HepG2 (cell line): Measurements from ENCODE around the gene TFAP2B. TPM values are rescaled to one million over a fixed set of nuclear protein-coding genes. Genes with fewer than 3 reads are reported as not detected.

Source experiments
- AHDC1 ChIP-seq: sonication (generic); formaldehyde crosslinking; IDR thresholded peaks from 2 replicates; pipeline ENCODE4 v1.5.1; 2020; ENCODE audit warnings: mild to moderate bottlenecking, missing genetic modification reagents, borderline replicate concordance
- GTF2F1 ChIP-seq: fragments of 150-350 bp; IDR thresholded peaks from 2 replicates; pipeline ENCODE4 v1.6.1; 2014; ENCODE audit warnings: low read length
- KLF16 ChIP-seq, 2 experiments: sonication (generic) in 1 of 2; formaldehyde crosslinking in 1 of 2; IDR thresholded peaks; 2 replicates each; pipeline versions ENCODE4 v1.6.1 to v1.8.0; 2016 to 2023; ENCODE audit warnings: missing genetic modification reagents in 2 of 2, missing compliant biosample characterization in 1 of 2
- NFE2L1 ChIP-seq: sonication (generic); formaldehyde crosslinking; IDR thresholded peaks from 2 replicates; pipeline ENCODE4 v1.4.0; 2020; ENCODE audit warnings: missing genetic modification reagents, mild to moderate bottlenecking, borderline replicate concordance
- TCF7L2 ChIP-seq: IDR thresholded peaks from 2 replicates; pipeline ENCODE4 v1.6.1; 2011; ENCODE audit warnings: mild to moderate bottlenecking, low read depth, low read length, moderate library complexity
- ZNF20 ChIP-seq: sonication (generic); formaldehyde crosslinking; IDR thresholded peaks from 2 replicates; pipeline ENCODE4 v1.4.0; 2020; ENCODE audit warnings: mild to moderate bottlenecking, moderate library complexity, missing genetic modification reagents
- ZNF232 ChIP-seq: sonication (generic); formaldehyde crosslinking; IDR thresholded peaks from 2 replicates; pipeline ENCODE4 v1.4.0; 2020; ENCODE audit warnings: missing genetic modification reagents, borderline replicate concordance
- ZNF354B ChIP-seq: sonication (generic); formaldehyde crosslinking; IDR thresholded peaks from 2 replicates; pipeline ENCODE4 v1.8.0; 2022; ENCODE audit warnings: mild to moderate bottlenecking, missing genetic modification reagents
- ZNF574 ChIP-seq: sonication (generic); formaldehyde crosslinking; IDR thresholded peaks from 2 replicates; pipeline ENCODE4 v1.4.0; 2020; ENCODE audit warnings: missing genetic modification reagents
- ZSCAN25 ChIP-seq: sonication (generic); formaldehyde crosslinking; IDR thresholded peaks from 2 replicates; pipeline ENCODE4 v1.8.0; 2022; ENCODE audit warnings: mild to moderate bottlenecking, missing genetic modification reagents
- polyA plus RNA-seq, 8 experiments: library from polyadenylated mRNA; depleted of rRNA in 3 of 8; stranded (reverse) in 7 of 8; unstranded in 1 of 8; fragments of >200 nt; fragmentation: Illumina TruSeq in 4 of 8; extraction: Trizol in 4 of 8; gene quantifications; 2 replicates each; pipeline versions ENCODE4 v1.2.1 to v1.2.3, GENCODE V29; 2011 to 2016; ENCODE audit warnings: low read depth in 4 of 8, missing spikeins in 1 of 8, mixed read lengths in 1 of 8; ENCODE audit not compliant: insufficient read depth in 1 of 8
- total RNA-seq, 5 experiments: library from RNA; depleted of rRNA; stranded (reverse); fragments of >200 nt; fragmentation: Illumina TruSeq; extraction: Trizol; gene quantifications; 2 replicates each; pipeline ENCODE4 v1.2.3, GENCODE V29; 2016; ENCODE audit warnings: low read depth in 1 of 5

Gene TFAP2B
- total and polyA plus RNA-seq, 2 of the 13 experiments (the other 11 are each of a cell fraction or from before 2014, with no cell fraction given) = not detected

- TF ChIP-seq AHDC1 (CRISPR knock-in tag) (no peak), ZNF232 (CRISPR knock-in tag) (no peak), GTF2F1 (no peak), ZNF20 (no peak), ZSCAN25 (no peak), KLF16 (CRISPR knock-in tag; IDR thresholded peaks at IDR 0.05) (no peak), TCF7L2 (no peak), ZNF354B (CRISPR knock-in tag) (no peak), NFE2L1 (CRISPR knock-in tag) (no peak), ZNF574 (no peak)
Measured at GRCh38 chr6:50840811-50841192, 22.1 kb downstream of the TFAP2B start (continued).
